ENCODE measurements around the gene ANXA2.

The ANXA2 gene

DNA sequence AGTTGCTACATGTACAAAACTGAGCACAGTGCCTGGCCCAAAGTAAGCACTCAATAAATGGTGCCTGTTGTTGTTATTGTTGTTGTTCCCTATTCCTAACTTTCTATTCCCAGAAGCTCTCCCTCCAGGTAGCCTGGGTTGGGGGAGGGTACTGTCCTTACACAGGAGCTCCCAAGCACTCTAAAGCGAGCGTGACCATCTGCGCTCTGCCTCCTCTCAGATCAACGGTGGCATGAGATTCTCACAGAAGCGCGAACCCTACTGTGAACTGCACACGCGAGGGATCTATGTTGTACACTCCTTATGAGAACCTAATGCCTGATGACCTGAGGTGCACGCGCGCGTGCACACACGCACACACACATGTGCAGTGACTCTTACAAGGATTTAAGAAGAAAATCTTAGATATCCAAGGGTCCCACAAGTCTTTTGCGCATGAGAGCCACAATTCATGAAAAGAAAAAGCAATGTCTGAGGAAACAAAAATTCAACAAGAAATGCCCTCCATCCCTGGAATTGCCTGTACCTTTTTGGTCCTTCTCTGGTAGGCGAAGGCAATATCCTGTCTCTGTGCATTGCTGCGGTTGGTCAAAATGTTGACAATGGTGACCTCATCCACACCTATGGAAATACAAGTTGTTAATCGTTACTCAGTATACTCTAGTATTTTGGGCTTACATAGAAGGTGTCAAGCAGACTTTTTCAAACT is 33.7 kb downstream of the ANXA2 start:
- FAIRE-seq, result no peak

DNA sequence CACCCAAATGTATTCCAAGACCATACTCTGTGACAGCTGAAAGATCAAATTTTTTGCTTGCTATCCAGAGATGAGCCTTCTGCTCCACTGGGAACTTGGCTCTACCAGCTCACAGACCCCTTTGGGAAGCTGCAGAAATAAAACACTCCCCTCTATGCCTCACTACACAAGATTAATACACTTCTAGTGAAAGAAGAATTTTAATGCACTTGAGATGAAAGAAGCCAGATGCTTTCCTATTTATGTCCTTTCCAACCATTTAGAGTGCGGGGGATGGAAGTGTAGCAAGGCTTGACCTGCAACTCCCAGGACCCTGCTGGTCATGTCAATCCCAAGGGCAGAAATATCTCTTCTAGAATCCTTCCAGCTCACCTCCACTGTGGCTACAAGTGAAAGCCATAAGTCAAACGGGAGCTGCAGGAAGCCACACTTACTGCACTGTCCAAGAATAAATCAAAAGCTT is 34.7 kb downstream of the ANXA2 start:
- FAIRE-seq, result no peak

DNA sequence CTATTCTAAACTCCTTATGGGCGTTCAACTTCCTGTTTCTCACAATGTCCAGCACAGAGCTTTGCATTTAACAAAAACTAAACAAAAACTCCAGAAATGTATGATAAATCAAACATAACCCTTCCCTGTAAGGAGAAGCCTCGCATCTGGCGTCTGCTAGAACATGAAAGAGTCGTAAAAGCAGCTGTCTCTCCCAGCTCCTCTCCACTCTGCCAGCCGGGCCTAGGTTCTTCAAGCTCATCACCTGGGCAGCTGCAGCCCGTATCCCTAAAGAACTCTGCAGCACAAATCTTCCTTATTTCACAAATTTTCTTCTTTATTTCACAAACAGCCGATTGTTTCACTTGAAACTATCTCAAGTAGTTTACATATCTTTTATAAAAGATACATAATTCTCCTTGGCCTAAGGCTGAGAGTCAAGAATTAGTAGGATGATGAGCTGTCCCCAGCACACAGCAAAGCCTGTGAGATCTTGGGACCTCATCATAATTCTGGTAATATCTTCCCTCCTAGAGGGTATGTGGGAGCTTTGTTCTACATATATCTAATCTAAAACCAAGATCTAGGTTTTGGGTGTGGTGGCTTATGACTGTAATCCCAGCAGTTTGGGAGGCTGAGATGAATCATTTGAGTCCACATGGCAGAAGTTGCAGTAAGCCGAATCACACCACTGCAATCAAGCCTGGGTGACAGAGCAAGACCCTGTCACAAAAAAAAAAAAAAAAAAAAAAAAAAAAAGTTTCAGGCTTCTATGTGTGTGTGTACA is 35.3 kb downstream of the ANXA2 start:
- FAIRE-seq, result no peak

DNA sequence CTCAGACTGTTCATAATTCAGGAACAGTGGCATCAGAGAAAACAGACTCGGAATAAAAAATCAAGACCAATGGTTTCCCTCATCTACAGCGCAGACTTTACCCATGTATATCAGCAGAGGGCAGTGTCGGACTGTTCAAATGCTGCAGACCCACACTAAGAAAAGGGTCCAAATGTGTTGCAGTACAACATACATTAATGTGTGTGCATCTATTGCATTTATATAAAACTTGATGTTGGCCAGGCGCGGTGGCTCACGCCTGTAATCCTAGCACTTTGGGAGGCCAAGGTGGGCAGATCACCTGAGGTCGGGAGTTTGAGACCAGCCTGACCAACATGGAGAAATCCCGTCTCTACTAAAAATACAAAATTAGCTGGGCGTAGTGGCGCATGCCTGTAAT is 38.0 kb downstream of the ANXA2 start:
- peak; percentile 11 for FAIRE-seq

DNA sequence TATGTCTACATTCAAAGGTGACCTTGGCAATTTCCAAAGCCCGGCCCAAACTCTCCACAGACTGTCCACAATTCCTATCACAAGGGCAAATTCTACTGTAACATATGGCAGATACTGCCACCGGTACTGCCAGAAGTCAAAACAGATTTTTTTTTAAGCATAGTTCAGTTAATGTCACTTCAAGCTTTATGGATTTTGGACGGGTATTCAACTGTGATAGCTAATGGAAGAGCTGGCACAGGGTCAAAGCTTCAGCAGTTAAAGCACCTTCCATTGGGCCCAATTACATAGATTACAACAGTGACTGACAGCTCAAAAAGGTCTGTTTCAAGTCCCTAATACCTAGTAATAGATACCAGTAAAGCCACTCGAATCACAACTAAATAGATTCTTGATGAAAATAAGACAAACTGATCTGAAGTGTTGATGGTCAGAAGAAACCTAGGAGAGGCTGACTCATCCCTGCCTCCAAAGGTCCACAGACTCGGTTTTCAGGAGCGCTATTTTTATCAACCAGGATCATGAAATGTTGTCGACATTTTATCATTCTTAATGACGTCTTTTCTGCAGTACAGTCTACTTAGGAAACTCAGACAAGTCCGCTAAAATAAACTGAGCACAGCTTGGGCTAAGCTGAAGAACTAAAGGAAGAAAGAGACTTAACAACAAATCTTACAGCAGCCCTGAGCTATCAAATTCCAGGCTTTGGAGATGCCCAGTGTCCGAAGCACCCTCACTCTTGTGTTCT is 38.7 kb downstream of the ANXA2 start:
- FAIRE-seq, result no peak

DNA sequence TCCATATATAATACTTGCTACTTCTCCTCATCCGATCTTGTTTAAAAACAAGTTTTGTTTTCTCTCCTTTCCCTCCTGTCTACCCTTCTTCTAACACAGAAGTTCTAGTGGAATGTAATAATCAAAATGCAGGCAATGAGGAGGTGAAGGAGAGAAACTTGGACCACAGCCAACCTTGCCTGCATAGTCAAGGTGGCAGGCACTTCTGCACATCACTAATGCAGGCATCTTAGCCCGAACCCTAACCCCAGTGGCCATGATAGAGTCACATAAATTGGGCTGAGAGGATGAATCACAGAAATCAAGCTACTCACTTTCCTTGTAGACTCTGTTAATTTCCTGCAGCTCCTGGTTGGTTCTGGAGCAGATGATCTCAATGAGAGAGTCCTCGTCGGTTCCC is 41.0 kb downstream of the ANXA2 start:
- FAIRE-seq, result no peak

DNA sequence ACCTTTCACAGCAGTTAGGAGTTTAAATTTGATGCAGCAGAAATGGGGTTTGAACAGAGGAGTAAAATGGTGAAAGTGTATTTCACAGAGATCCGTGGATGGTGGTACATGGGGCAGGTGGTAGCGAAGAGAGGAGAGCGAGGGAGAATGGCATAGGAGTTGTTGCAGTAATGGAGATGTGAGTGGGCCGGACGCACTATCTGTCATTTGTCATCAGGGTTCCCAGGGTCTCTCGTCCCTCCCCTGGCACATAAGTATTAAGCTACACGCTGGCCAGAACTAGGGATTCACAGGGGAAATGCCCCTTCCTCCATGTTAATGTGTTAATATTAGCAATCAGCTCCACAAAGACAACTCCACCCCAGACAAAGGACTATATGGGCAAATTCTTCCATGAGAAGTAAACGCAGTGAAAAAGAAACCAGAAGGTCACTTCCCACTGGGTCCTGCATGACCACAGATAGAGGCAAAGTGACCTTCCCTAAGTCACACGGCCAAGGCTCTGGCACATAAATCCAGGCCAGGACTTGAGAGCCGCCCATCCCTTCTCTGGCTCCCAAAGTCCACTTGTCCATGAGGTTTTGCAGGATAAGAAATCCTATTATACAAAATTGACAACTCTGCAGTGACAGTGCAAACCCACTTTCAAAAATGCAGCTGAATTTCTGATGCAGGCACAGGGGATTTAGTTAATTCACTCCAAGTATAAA is 42.5 kb downstream of the ANXA2 start:
- FAIRE-seq, result no peak

DNA sequence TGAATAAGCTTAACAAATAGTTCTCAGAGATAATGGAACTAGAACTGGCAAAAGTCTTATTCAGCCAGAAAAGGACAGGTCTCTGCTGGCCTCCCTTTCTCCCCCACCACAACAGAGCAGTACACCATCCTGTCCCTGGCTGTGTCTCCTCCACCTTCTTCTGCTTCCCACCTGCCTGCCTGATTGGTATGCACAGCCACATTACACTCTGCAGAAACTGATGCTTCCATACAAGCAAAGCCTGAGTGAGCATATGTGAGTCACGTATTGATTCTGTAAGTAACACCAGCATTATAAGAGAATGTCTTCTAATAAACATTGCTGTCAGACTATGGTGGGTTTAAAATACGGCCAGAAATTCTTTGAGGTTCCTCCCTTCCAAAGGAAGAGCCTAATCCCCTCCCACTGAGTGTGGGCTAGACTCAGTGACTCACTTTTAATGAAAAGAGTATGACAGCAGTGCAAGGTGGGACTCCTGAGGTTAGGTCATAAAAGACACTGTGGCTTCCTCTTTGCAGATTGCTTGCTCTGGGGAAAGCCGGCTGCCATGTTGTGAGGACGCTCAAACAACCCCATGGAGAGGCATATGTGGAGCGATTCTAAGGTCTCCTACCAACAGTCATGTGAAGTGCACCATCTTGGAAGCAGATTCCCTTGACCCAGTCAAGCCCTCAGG is 44.4 kb downstream of the ANXA2 start:
- FAIRE-seq, result no peak

DNA sequence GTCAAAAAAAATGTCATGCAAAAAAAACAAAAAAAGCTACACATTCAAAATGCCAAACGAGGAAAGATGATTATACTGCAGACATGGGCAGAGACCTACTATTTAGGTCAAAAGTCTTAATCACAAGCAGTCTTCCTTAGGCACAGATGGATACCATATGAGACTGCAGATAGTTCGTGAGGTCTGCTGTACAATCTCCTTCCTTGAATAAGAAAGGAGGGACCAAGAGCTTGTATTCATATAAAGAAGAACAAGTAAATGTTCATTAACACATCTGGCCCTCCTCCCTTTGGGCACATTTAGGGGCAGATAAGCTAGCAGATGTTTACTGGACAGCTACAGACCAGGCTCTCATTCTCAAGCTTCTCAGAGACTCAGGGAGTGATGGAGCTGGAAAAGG is 45.3 kb downstream of the ANXA2 start:
- no peak for FAIRE-seq

DNA sequence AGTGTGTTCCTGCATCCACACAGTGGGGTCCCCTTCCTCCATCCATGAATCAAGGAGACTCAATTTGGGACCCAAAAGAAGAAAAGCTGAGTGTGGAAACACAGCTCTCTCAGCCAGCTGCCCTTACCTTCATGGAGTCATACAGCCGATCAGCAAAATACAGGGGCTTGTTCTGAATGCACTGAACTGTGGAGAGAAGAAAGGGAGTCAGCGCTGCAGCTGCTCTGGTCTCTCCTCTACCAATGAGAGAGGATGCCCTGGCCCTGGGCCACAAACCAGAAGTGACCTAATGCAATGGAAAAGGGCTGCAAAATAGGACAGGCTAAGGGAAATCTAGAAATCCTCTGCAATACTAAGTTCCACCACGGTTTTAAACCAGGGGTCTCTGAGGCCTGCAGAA is 46.7 kb downstream of the ANXA2 start:
- FAIRE-seq, result no peak

DNA sequence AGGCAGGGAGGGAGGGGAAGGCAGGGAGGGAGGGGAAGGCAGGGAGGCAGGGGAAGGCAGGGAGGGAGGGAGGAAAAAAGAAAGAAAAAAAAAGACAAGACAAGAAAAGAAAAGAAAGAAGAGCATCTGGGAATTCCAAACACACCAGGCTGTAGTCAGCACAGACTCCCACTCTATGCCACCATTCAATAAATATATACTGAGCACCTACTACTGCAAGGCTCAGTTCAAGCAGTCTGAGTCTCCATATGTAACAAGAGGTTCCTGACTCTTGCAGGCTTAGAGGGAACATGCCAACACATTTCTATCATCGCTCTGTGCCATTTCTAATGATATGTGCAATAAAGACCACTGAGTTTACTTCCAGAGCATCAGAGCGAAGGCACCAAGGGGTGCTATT is 47.7 kb downstream of the ANXA2 start:
- no peak for FAIRE-seq

DNA sequence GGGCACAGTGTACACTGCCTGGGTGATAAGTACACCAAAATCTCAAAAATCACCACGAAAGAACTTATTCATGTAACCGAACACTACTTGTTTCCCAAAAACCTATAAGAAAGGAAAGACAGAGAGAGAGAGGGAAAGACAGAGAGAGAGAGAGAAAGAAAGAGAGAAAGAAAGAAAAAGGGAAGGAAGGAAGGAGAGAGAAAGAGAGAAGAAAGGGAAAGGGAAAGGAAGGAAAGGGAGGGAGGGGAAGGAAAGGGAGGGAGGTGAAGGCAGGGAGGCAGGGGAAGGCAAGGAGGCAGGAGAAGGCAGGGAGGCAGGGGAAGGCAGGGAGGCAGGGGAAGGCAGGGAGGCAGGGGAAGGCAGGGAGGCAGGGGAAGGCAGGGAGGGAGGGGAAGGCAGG is 48.2 kb downstream of the ANXA2 start:
- no peak for FAIRE-seq

DNA sequence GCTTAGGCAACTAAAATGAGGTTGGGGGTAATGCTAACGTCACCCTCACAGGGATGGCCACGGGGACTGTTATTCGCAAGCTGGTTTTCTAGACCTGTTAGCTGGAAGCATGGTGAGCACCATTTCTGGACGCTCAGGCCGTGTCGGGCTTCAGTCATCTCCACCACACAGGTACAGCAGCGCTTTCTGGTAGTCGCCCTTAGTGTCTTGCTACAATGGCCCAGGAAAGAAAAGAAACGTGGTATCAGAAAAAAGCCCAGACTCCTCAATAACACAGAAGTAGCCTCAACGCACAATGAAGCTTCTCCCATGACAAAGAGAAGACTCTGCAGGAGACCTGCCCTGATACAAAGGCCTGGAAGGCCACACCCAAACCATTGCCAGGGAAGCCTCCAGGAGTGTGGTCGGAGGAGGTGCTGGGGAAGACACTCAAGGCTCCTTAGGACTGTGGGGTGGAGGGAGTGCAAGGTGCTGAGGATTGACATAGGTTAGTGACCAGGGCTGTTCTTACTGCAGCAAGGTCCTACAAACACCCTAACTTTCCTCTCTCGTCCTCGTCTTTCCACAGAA is 50.2 kb downstream of the ANXA2 start:
- FAIRE-seq, result no peak

DNA sequence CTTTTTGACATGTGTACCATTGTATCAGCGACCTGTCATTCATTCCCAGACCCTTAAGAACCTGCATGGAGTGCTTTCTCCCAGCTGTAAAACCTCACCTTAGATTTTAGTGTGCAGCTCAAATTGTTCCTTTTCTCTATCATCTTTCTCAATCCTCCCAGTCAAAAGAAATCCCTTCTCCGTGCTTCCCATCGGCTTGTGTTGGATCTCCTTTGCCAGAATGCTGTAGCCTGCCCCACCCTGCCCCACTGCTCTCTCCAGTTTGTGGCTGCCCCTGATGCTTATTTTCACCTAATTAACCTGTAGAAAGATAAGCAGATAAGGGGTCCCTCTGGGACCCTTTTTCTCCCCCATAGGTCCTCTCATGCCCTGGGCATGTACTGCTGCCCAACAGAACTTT is 51.1 kb downstream of the ANXA2 start:
- FAIRE-seq, result no peak

DNA sequence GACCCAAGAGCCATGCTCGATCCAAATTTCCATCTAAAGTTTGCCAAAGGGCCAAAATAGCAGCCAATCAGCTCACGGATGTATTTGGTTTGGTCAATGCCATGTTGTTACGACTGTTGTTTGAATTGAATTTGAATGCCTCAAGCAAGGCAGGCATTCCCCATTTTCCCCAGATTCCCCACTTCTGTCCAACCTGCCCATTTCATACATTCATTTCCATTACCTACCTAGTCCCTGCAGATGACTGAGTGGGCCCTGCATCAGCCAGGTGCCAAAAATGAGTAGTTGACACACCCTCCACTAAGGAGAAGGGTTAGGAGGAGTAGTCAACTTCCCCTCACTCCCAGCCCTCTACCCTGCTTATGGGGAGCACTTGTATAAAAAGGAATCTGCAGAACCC is 51.7 kb downstream of the ANXA2 start:
- FAIRE-seq, result no peak

DNA sequence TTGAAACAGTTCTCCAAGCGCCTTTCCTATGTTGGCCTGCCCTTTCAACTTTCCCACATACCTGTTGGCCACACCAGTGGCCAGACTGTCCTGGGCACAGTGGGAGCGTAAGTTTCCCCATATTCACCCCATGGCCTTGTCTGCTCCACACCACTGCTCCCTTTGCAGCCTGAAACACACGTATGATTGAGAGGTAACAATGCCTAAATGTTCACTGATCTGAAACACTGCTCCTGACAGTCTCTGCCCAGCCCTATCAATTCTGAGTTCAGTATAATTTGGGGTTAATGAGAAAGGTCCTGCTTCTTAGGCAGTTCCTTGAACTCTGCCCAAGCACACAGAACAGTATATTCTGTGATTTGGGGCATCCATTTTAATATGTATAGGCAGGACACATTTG is 52.2 kb downstream of the ANXA2 start:
- FAIRE-seq, result no peak

DNA sequence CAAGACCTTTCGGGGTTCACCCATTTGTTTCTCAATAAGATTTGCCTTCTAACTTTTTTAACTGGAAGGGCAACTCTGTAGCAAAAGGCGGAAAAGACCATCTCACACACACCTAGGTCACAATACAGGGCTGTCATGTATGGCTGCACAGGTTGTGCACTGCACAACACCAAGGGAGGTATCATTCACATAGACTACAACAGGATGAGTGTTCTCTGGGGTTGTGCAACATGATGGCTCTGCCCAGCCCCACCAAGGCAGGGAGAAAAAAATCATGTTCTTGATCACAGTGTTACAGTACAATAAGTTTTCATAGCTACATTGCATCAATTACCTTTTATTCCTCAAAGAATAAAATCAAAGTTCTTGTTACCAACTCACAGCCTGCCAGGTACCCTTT is 52.8 kb downstream of the ANXA2 start:
- no peak for FAIRE-seq

DNA sequence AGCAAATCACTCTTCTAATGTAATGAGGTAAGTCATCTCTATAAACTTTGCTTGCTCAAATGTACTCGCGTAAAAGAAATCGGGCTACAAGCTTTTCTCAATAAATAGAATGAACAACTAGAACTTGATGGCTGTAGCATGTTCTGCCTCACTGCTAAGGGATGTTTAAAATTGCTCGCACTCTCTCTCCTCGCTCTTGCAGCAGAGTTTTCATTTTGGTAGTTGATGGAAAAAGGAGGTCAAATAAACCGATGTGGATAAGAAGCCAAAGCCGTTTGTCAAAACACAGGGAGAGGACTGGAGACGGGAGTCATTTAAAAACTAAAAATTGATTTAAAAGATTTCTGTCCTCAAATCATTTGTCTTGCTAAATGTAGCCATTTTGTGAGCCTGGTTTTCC is 53.3 kb downstream of the ANXA2 start:
- FAIRE-seq, result no peak

DNA sequence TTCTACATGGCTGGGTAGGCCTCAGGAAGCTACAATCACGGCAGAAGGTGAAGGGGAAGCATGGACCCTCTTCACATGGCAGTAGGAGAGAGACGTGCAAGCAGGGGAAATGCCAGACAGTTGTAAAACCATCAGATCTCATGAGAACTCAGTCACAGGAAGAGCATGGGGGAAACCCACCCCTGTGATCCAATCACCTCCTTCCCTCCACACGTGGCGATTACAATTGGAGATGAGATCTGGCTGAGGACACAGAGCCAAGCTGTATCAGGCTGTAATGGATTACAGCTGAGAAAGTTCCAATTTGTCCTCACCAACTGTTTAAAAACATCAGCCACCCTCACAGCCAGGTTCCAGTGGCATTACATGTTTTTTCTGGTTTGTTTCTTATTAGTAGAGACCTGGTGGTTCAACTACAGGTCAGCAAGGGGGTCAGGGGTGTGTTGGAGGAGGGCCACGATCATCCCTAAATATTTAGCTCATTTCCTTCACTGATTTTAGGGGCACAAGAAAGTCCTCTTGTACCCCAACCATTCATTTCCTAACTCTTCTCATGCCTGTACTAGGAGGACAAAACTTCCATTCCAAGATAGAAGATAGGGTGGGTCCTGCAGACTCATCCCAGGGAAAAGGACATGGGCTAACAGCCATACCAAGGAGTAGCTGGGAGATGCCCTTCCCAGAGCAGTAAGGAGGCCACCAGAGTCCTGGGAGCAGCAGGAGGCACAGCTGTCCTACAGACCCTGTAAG is 54.4 kb downstream of the ANXA2 start:
- FAIRE-seq, result no peak

DNA sequence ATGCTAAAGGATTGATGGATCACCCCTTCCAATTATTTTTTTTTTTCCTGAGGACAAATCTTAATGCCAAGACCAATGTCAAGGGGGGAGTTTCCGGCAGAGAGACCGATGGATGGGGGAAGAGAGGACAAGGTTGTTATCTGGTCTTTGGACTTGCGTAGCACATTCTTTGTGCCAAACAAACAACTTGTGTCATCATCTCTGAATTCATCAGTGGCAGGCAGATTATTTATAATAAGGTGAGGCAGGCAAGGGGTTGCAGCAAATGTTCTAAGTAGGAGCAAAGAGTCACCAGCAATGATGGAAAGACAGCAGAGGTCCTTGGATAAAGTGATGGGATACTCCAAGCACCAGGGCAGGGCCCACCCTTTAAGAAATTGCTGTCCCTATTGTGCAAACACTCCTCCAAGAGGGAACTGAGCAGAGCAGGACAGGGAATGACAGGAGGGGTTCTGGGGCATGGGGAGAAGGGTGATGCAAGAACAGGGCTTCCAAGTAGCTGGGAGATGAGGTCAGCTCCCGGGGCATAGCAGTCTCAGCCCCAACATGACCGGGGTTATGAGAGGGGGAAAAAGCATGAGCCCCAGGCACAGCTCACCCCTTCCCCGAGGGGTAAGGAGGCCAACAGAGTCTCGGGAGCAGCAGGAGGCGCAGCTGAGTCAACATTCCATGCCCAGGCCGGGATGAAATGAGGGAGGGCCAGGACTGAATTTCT is 57.4 kb downstream of the ANXA2 start:
- no peak for FAIRE-seq

DNA sequence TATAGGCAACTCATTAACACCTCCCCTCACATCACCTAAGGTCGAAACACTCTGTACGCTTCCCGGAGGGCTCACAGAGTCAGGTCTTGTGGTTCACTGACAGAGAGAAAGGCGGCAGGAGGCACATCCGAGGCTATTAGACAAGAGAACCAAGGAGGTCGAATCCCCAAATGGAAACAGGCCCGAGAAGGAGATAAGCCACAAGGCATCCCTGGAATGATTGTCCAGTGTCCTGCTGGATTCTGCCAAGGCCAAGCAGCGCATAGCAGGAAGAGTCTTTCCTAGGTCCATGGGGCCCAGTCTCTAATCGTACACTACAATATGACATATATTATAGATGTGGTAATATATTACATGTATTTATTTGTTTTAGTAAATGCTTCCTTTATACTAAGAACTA is 58.5 kb downstream of the ANXA2 start:
- FAIRE-seq, result no peak
